ENCODE measurements around the gene NBL1.
A peak's percentile ranks its signal among the peaks of the same experiment; 100 is the strongest.

NBL1 gene

GRCh38 chr1:19670787-19671186 lies 26.7 kb downstream of the NBL1 start:
- DNase-seq (ENCODE audit: low read depth) = no peak

- no peak for DNase-seq (ENCODE audit: low read depth)
Observed at GRCh38 chr1:19672237-19672636, 28.1 kb downstream of the NBL1 start.

GRCh38 chr1:19675797-19676196 lies 31.7 kb downstream of the NBL1 start:
- DNase-seq (ENCODE audit: low read depth) = no peak

GRCh38 chr1:19676438-19676922 lies 32.4 kb downstream of the NBL1 start:
- peak; percentile 61 for DNase-seq (ENCODE audit: low read depth)

- no peak for DNase-seq (ENCODE audit: low read depth)
Observed at GRCh38 chr1:19678493-19678892, 34.4 kb downstream of the NBL1 start.

GRCh38 chr1:19678931-19679453 lies 34.9 kb downstream of the NBL1 start:
- DNase-seq (ENCODE audit: low read depth) = no peak

GRCh38 chr1:19679691-19680090 lies 35.6 kb downstream of the NBL1 start:
- no peak for DNase-seq (ENCODE audit: low read depth)

GRCh38 chr1:19680644-19681043 lies 36.5 kb downstream of the NBL1 start:
- DNase-seq (ENCODE audit: low read depth) = no peak

- peak; percentile 73 for DNase-seq (ENCODE audit: low read depth)
Observed at GRCh38 chr1:19682257-19682656, 38.1 kb downstream of the NBL1 start.

- no peak for DNase-seq (ENCODE audit: low read depth)
Observed at GRCh38 chr1:19682901-19683300, 38.8 kb downstream of the NBL1 start.

- DNase-seq (ENCODE audit: low read depth) = no peak
Observed at GRCh38 chr1:19683351-19683750, 39.2 kb downstream of the NBL1 start.

GRCh38 chr1:19684677-19685076 lies 40.6 kb downstream of the NBL1 start:
- DNase-seq (ENCODE audit: low read depth) = no peak

- no peak for DNase-seq (ENCODE audit: low read depth)
Observed at GRCh38 chr1:19685994-19686393, 41.9 kb downstream of the NBL1 start.

- no peak for DNase-seq (ENCODE audit: low read depth)
Observed at GRCh38 chr1:19687414-19687813, 43.3 kb downstream of the NBL1 start.

GRCh38 chr1:19688041-19688842 lies 44.1 kb downstream of the NBL1 start:
- no peak for DNase-seq (ENCODE audit: low read depth)

GRCh38 chr1:19689085-19689757 lies 45.1 kb downstream of the NBL1 start:
- no peak for DNase-seq (ENCODE audit: low read depth)

GRCh38 chr1:19689856-19690255 lies 45.7 kb downstream of the NBL1 start:
- DNase-seq (ENCODE audit: low read depth) = no peak

- DNase-seq (ENCODE audit: low read depth) = no peak
Observed at GRCh38 chr1:19690342-19690741, 46.2 kb downstream of the NBL1 start.

- DNase-seq (ENCODE audit: low read depth) = no peak
Observed at GRCh38 chr1:19694298-19694697, 50.2 kb downstream of the NBL1 start.

GRCh38 chr1:19695772-19696171 lies 51.7 kb downstream of the NBL1 start:
- no peak for DNase-seq (ENCODE audit: low read depth)

GRCh38 chr1:19696820-19697219 lies 52.7 kb downstream of the NBL1 start:
- no peak for DNase-seq (ENCODE audit: low read depth)

GRCh38 chr1:19698181-19698580 lies 54.1 kb downstream of the NBL1 start:
- DNase-seq (ENCODE audit: low read depth) = no peak

GRCh38 chr1:19700079-19700777 lies 56.1 kb downstream of the NBL1 start:
- no peak for DNase-seq (ENCODE audit: low read depth)

Data from GM04503 (cell line).